ENCODE results near the gene RMI1. TPM values are rescaled to one million over a fixed set of nuclear protein-coding genes. Genes with fewer than 3 reads are reported as not detected.

Gene RMI1
- total RNA-seq, 2 donors from 2014 or later = 8.7 to 18.1 TPM

GRCh38 chr9:83977196-83977595, 3.4 kb upstream of the RMI1 start:
- DNase-seq (ENCODE audit: low spot score) = no peak
- H3K27ac ChIP-seq = no peak overlapping the region
- peak overlapping the region in 1 of 2 donors; percentile 96 for H3K4me3 ChIP-seq
- WGBS = 61% methylated on average over 1 of the region's 1 CpG
- no peaks in the 10 kb centered on the region for H3K9me3 ChIP-seq
- H3K4me1 ChIP-seq (replicated peaks) = no peaks in the 10 kb centered on the region
- peaks cover 7 to 23% of the 10 kb centered on the region in 2 donors for H3K36me3 ChIP-seq
- intact Hi-C loops (cut with DNase I) = no loop called here
- TF ChIP-seq POLR2A (IDR thresholded peaks at IDR 0.05) (no peak), POLR2AphosphoS5 (IDR thresholded peaks at IDR 0.05) (no peak), CTCF (IDR thresholded peaks at IDR 0.05) (no peak)
- H3K27me3 ChIP-seq (replicated peaks; ENCODE audit: insufficient read depth) = no peaks in the 10 kb centered on the region

- Histone ChIP-seq H3K27ac (peak overlapping the region; percentile 99), H3K9me3 (no peaks in the 10 kb centered on the region), H3K36me3 (peaks cover 0 to 7% of the 10 kb centered on the region in 2 donors), H3K27me3 (replicated peaks; ENCODE audit: insufficient read depth) (no peaks in the 10 kb centered on the region), H3K4me1 (replicated peaks) (no peaks in the 10 kb centered on the region), H3K4me3 (peak overlapping the region; percentile 95 to 96)
- intact Hi-C loops (cut with DNase I) = loop anchor here (2.0 kb wide), 3 partner anchors 22 to 194 kb away; partner anchors contain the start of gene KIF27
- peak; percentile 78 for DNase-seq (ENCODE audit: low spot score)
- peak; percentile 44 for TF ChIP-seq POLR2AphosphoS5 (IDR thresholded peaks at IDR 0.05)
- peak; percentile 44 for TF ChIP-seq POLR2A (IDR thresholded peaks at IDR 0.05)
- no peak for TF ChIP-seq CTCF (IDR thresholded peaks at IDR 0.05)
- under 1% methylated on average over 50 of the region's 55 CpGs for WGBS
These were observed 1.4 kb upstream of the RMI1 start for GRCh38 chr9:83978992-83979811.

- WGBS = under 1% methylated on average over 53 of the region's 57 CpGs
- Histone ChIP-seq H3K27me3 (replicated peaks; ENCODE audit: insufficient read depth) (no peaks in the 10 kb centered on the region), H3K4me3 (peak within 1 kb of the TSS; percentile 95 to 96), H3K27ac (peak within 1 kb of the TSS; percentile 99), H3K9me3 (no peaks in the 10 kb centered on the region), H3K36me3 (peaks cover 0 to 7% of the 10 kb centered on the region in 2 donors), H3K4me1 (replicated peaks) (no peaks in the 10 kb centered on the region)
- DNase-seq (ENCODE audit: low spot score) = peak; percentile 98
- no peak for TF ChIP-seq CTCF (IDR thresholded peaks at IDR 0.05)
- TF ChIP-seq POLR2A (IDR thresholded peaks at IDR 0.05) = peak; percentile 56
- intact Hi-C loops (cut with DNase I) = loop anchor here (2.0 kb wide), 3 partner anchors 23 to 193 kb away; partner anchors contain the start of gene KIF27
These were observed 702 bp upstream of the RMI1 start, which contains the start of gene HNRNPK for GRCh38 chr9:83979812-83980394. Gene HNRNPK, minus strand, starts transcription at chr9:83980215. Its CDS starts 1,963 bp downstream, at chr9:83978252.

GRCh38 chr9:83981126-83981871, 694 bp downstream of the RMI1 start:
- no peaks in the 10 kb centered on the region for H3K36me3 ChIP-seq
- intact Hi-C loops (cut with DNase I) = no loop called here
- DNase-seq (ENCODE audit: low spot score) = peak; percentile 29
- 2% methylated on average over 29 of the region's 29 CpGs for WGBS
- H3K27me3 ChIP-seq (replicated peaks; ENCODE audit: insufficient read depth) = no peaks in the 10 kb centered on the region
- peak overlapping the region; percentile 95 to 96 for H3K4me3 ChIP-seq
- H3K27ac ChIP-seq = peak overlapping the region; percentile 99
- TF ChIP-seq POLR2A (IDR thresholded peaks at IDR 0.05) = no peak
- no peak for TF ChIP-seq CTCF (IDR thresholded peaks at IDR 0.05)
- no peak for TF ChIP-seq POLR2AphosphoS5 (IDR thresholded peaks at IDR 0.05)
- H3K4me1 ChIP-seq (replicated peaks) = no peaks in the 10 kb centered on the region
- no peaks in the 10 kb centered on the region for H3K9me3 ChIP-seq
